ENCODE measurements around the gene TRABD.

- TF ChIP-seq CTCF (IDR thresholded peaks at IDR 0.05 in 4 of 5, conservative IDR thresholded peaks at IDR 0.05 in 1 of 5) (no peak), POLR2A (IDR thresholded peaks at IDR 0.05) (no peak)
These were observed 32.0 kb upstream of the TRABD start for GRCh38 chr22:50153756-50154140.

Measured in gastrocnemius medialis (tissue), 4 donors.